Effector memory CD4-positive, alpha-beta T cell (primary cell): ENCODE data around the gene RPL10A.

Experiments
- DNase-seq, 3 donors: peaks; one replicate each; pipeline ENCODE4 v3.0.0-alpha.2; 2020
- H3K27ac ChIP-seq: 2 replicates; pipeline ENCODE4 v1.7.0; 2013; ENCODE audit warnings: mild to moderate bottlenecking, low read length, moderate library complexity; ENCODE audit not compliant: insufficient read depth, poor library complexity, severe bottlenecking
- H3K27me3 ChIP-seq: replicated peaks from 2 replicates; pipeline ENCODE4 v1.7.0; 2013; ENCODE audit warnings: mild to moderate bottlenecking, low read length; ENCODE audit not compliant: insufficient read depth, control insufficient read depth, poor library complexity, severe bottlenecking
- H3K36me3 ChIP-seq: 2 replicates; pipeline ENCODE4 v1.7.0; 2013; ENCODE audit warnings: mild to moderate bottlenecking, low read length, moderate library complexity; ENCODE audit not compliant: control insufficient read depth, insufficient read depth
- H3K4me1 ChIP-seq: 2 replicates; pipeline ENCODE4 v1.7.0; 2013; ENCODE audit warnings: low read length, mild to moderate bottlenecking; ENCODE audit not compliant: control insufficient read depth, insufficient read depth, poor library complexity, severe bottlenecking
- H3K4me3 ChIP-seq: 2 replicates; pipeline ENCODE4 v1.7.0; 2013; ENCODE audit warnings: low read length, low read depth, mild to moderate bottlenecking; ENCODE audit not compliant: insufficient read depth, poor library complexity, severe bottlenecking
- H3K9me3 ChIP-seq: 2 replicates; pipeline ENCODE4 v1.7.0; 2013; ENCODE audit warnings: mild to moderate bottlenecking, low read length, moderate library complexity; ENCODE audit not compliant: control insufficient read depth

RPL10A gene

GRCh38 chr6:35474942-35475570 is 6.9 kb downstream of the RPL10A start:
- H3K9me3 ChIP-seq = no peaks in the 10 kb centered on the region
- H3K27ac ChIP-seq = no peak overlapping the region
- DNase-seq = no peak
- H3K4me3 ChIP-seq = no peak overlapping the region
- no peaks in the 10 kb centered on the region for H3K27me3 ChIP-seq
- peaks cover 21% of the 10 kb centered on the region for H3K36me3 ChIP-seq
- H3K4me1 ChIP-seq = peaks cover 4% of the 10 kb centered on the region

DNA sequence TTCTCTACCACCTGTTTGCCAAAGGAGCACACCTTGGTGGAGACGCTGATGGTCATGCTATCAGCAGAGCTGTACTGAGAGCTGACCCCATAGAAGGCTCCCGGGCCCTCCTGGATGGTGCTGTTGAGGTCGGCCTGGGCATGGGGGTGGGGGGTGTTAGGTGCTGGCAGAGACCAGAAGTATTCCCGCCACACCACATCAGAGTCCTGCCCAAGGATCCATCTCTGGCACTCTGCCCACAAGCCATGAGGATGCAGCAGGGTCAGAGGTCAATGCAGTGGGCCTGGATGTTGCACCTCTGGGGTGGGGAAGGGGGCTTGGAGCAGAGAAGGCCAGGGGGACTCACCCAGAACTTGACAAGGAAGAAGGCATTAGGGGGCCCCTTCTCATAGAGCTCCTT is 7.4 kb downstream of the RPL10A start:
- H3K4me3 ChIP-seq = no peak overlapping the region
- H3K27me3 ChIP-seq = no peaks in the 10 kb centered on the region
- peaks cover 16% of the 10 kb centered on the region for H3K36me3 ChIP-seq
- H3K9me3 ChIP-seq = no peaks in the 10 kb centered on the region
- DNase-seq = no peak
- H3K27ac ChIP-seq = no peak overlapping the region
- no peaks in the 10 kb centered on the region for H3K4me1 ChIP-seq

GRCh38 chr6:35476004-35476403 is 7.8 kb downstream of the RPL10A start:
- H3K4me1 ChIP-seq = no peaks in the 10 kb centered on the region
- DNase-seq = no peak
- H3K4me3 ChIP-seq = no peak overlapping the region
- H3K27me3 ChIP-seq = no peaks in the 10 kb centered on the region
- no peak overlapping the region for H3K27ac ChIP-seq
- no peaks in the 10 kb centered on the region for H3K9me3 ChIP-seq
- H3K36me3 ChIP-seq = peaks cover 12% of the 10 kb centered on the region

GRCh38 chr6:35477028-35477427 is 8.8 kb downstream of the RPL10A start:
- no peaks in the 10 kb centered on the region for H3K4me1 ChIP-seq
- no peak for DNase-seq
- peaks cover 9% of the 10 kb centered on the region for H3K36me3 ChIP-seq
- H3K27me3 ChIP-seq = no peaks in the 10 kb centered on the region
- no peak overlapping the region for H3K27ac ChIP-seq
- no peaks in the 10 kb centered on the region for H3K9me3 ChIP-seq
- H3K4me3 ChIP-seq = no peak overlapping the region

- H3K27ac ChIP-seq = no peak overlapping the region
- H3K9me3 ChIP-seq = no peaks in the 10 kb centered on the region
- H3K36me3 ChIP-seq = peaks cover 9% of the 10 kb centered on the region
- no peaks in the 10 kb centered on the region for H3K4me1 ChIP-seq
- no peak overlapping the region for H3K4me3 ChIP-seq
- DNase-seq = no peak
- no peaks in the 10 kb centered on the region for H3K27me3 ChIP-seq
These were observed 9.5 kb downstream of the RPL10A start for GRCh38 chr6:35477551-35478179.

GRCh38 chr6:35478259-35478658 is 10.1 kb downstream of the RPL10A start:
- Histone ChIP-seq H3K27me3 (no peaks in the 10 kb centered on the region), H3K36me3 (peaks cover 9% of the 10 kb centered on the region), H3K27ac (no peak overlapping the region), H3K9me3 (no peaks in the 10 kb centered on the region), H3K4me3 (no peak overlapping the region), H3K4me1 (no peaks in the 10 kb centered on the region)
- DNase-seq = no peak

- Histone ChIP-seq H3K9me3 (no peaks in the 10 kb centered on the region), H3K27me3 (no peaks in the 10 kb centered on the region), H3K36me3 (no peaks in the 10 kb centered on the region), H3K4me1 (no peaks in the 10 kb centered on the region), H3K4me3 (no peak overlapping the region), H3K27ac (no peak overlapping the region)
- no peak for DNase-seq
These were observed 12.0 kb downstream of the RPL10A start for GRCh38 chr6:35480176-35480575.

DNA sequence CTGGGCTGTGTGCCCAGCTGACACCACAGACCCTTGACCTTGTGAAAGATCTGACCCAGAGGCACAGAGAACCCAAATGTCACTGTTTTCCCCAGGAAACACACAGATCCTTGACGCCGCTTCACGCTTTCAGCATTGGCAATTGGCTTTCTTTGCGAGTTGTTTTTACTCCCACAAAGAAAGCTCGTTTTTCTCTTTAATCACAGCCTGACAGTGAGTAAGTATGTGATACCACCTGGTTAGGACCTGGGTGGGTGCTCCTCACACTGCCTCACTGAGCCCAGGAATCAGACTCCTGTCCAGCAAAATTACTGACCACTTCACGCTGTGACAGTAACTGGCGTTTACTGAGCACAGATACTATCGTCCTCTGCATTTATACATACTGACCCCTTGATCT is 13.0 kb downstream of the RPL10A start:
- no peaks in the 10 kb centered on the region for H3K4me1 ChIP-seq
- no peaks in the 10 kb centered on the region for H3K36me3 ChIP-seq

DNA sequence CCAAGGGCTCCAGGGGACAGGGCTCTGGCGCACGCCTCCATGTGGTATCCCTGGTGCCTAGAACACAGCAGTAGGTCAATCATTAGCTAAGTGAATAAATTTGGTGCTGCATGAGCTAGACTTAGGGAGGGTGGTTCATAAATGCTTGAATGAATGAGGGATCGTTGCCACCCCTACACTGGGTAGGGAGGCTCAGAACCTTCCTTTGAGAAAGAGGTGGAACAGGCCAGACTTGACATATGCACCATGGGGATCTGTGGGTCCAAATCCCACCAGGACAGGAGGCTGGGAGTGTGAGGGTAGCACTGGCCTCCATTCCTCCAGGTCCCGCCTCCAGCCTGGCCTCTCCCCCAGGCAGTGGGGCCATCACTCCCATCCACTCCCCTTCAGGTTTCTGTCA is 14.9 kb downstream of the RPL10A start:
- H3K4me3 ChIP-seq = no peak overlapping the region

More for the DNA sequence above, 13.0 kb downstream of the RPL10A start:
- Histone ChIP-seq H3K4me3 (no peak overlapping the region), H3K9me3 (no peaks in the 10 kb centered on the region), H3K27ac (no peak overlapping the region), H3K27me3 (no peaks in the 10 kb centered on the region)
- no peak for DNase-seq

DNA sequence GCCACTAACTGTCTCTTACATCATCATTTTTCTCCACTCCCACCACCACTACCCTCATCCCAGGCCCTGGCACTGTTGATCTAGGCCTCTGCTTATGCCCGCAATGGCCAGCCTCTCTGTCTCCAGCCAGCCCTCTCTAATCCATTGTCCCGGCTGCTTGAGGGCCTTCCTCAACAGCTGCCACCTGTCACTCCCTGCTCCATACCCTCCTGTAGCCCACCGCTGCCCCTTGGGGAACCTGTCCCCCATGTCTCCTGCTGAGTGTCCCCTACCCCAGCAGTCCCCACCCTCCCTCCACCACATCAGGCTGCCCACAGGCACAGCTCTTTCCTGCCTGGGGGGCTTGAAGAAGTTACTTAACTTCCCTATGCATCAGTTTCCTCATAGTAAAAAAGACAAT is 15.3 kb downstream of the RPL10A start:
- Histone ChIP-seq H3K36me3 (no peaks in the 10 kb centered on the region), H3K4me1 (no peaks in the 10 kb centered on the region), H3K27ac (no peak overlapping the region), H3K4me3 (no peak overlapping the region), H3K27me3 (no peaks in the 10 kb centered on the region), H3K9me3 (no peaks in the 10 kb centered on the region)
- DNase-seq = no peak

More for the DNA sequence above, 14.9 kb downstream of the RPL10A start:
- Histone ChIP-seq H3K9me3 (no peaks in the 10 kb centered on the region), H3K36me3 (no peaks in the 10 kb centered on the region), H3K4me1 (no peaks in the 10 kb centered on the region), H3K27ac (no peak overlapping the region), H3K27me3 (no peaks in the 10 kb centered on the region)
- DNase-seq = no peak
